GM12891 (cell line): ENCODE data around the gene ZNF714. TPM values are rescaled to one million over a fixed set of nuclear protein-coding genes. Genes with fewer than 3 reads are reported as not detected.
A peak's percentile ranks its signal among the peaks of the same experiment; 100 is the strongest.

Experiments used
- DNase-seq: peaks from one replicate; pipeline ENCODE4 v3.0.0; 2011; ENCODE audit warnings: low spot score; ENCODE audit not compliant: insufficient read length
- FAIRE-seq: peaks from 2 replicates; lab custom pipeline; 2011; peaks lifted over from hg19 to GRCh38; lab: Jason Lieb, UNC
- PAX5 ChIP-seq: IDR thresholded peaks from 2 replicates; pipeline ENCODE4 v1.6.1; 2011; ENCODE audit warnings: low read length, moderate library complexity, mild to moderate bottlenecking; ENCODE audit not compliant: insufficient read depth, severe bottlenecking
- POLR2A ChIP-seq: IDR thresholded peaks from 2 replicates; pipeline ENCODE4 v1.6.1; 2011; ENCODE audit warnings: low read depth, low read length, control low read depth
- POLR2AphosphoS5 ChIP-seq: IDR thresholded peaks from 2 replicates; pipeline ENCODE4 v1.6.1; 2011; ENCODE audit warnings: low read depth, low read length, control low read depth
- POU2F2 ChIP-seq: IDR thresholded peaks from 2 replicates; pipeline ENCODE4 v1.6.1; 2011; ENCODE audit warnings: low read depth, mild to moderate bottlenecking, control low read depth, low read length, moderate library complexity
- SPI1 ChIP-seq: IDR thresholded peaks from 2 replicates; pipeline ENCODE4 v1.6.1; 2011; ENCODE audit warnings: low read depth, low read length, control low read depth
- TAF1 ChIP-seq: IDR thresholded peaks from 2 replicates; pipeline ENCODE4 v1.6.1; 2011; ENCODE audit warnings: low read depth, low read length, control low read depth
- polyA plus RNA-seq: library from polyadenylated mRNA; unstranded; fragments of >200 nt; gene quantifications from one replicate; pipeline ENCODE4 v1.2.1, GENCODE V29; 2012; ENCODE audit warnings: low read depth, missing spikeins, inconsistent platforms; ENCODE audit not compliant: missing spikeins

The ZNF714 gene
- 7.1 TPM for polyA plus RNA-seq

DNA sequence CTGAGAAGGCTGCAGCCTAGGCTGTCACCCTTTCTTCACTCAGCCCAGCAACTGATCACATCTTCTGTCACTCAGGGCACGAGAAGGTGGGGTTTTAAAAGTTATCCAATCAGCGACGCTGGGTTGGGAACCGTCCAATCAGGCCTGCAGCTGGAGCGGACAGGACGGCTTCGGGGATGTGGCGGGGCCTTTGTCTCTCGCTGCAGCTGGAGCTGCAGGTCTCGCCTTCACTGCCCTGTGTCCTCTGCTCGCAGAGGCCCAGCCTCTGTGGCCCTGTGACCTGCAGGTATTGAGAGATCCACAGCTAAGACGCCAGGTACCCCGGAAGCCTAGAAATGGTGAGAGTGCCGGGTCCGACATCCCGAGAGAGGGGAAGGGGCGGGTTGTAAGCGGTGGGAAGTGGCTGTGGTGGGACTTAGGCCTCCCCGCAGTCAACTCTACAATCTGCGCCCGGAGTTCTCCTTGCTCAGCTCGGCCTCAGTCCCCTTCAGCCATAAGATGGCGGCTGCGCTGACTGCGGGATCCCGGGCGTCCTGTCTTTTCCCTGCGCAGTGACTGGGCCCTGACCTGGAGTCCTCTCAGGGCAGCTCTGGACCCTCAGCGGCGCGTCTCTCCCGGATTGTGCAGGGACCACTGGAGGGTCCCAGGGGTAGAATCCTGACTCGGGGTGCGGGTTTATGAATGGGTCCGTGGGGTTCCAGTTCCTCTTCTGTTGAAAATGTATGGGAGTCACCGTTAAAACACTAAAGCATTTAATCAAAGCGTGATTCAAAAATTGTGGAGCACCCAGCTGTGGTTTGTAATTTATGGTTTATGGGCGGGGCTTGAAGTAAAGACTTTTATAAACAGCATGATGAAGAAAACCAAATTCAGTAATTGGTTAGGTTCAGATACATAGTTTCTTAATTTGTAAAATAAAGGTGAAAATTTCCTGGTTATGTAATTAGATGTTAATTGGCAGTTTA lies at the start of gene ZNF714:
TSS of gene ZNF714 (plus strand) at position 193 of the 965 bp plus-strand sequence. CDS start 16,066 bp downstream, outside the sequence.
- DNase-seq, result peak; percentile 66
- FAIRE-seq, result peak; percentile 98
- TF ChIP-seq POLR2A (peak; percentile 93), PAX5 (no peak), SPI1 (peak; percentile 57), POU2F2 (peak; percentile 61; the same call in 1 of the 2 replicates), POLR2AphosphoS5 (peak; percentile 94), TAF1 (peak; percentile 73; the same call in 1 of the 2 replicates)

DNA sequence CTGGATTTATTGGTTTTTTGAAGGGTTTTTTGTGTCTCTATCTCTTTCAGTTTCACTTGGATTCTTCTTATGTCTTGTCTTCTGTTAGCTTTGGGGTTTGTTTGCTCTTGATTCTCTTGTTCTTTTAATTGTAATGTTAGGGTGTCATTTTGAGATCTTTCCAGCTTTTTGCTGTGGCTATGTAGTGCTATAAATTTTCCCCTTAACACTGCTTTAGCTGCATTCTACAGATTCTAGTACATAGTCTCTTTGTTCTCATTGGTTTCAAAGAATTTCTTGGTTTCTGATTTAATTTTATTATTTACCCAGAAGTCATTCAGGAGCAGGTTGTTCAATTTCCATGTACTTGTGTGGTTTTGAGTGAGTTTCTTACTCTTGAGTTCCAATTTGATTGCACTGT lies 37.0 kb upstream of the ZNF714 start:
- FAIRE-seq (no peak), DNase-seq (no peak)
- TF ChIP-seq TAF1, result no peak
- TF ChIP-seq POLR2AphosphoS5, result no peak
- TF ChIP-seq POU2F2, result no peak
- TF ChIP-seq POLR2A, result no peak
- TF ChIP-seq SPI1, result no peak
- TF ChIP-seq PAX5, result no peak

GRCh38 chr19:21046489-21046888 lies 35.5 kb upstream of the ZNF714 start:
- no peak for FAIRE-seq
- DNase-seq, result no peak
- TF ChIP-seq POU2F2 (no peak), SPI1 (no peak), TAF1 (no peak), POLR2AphosphoS5 (no peak), POLR2A (no peak), PAX5 (no peak)

DNA sequence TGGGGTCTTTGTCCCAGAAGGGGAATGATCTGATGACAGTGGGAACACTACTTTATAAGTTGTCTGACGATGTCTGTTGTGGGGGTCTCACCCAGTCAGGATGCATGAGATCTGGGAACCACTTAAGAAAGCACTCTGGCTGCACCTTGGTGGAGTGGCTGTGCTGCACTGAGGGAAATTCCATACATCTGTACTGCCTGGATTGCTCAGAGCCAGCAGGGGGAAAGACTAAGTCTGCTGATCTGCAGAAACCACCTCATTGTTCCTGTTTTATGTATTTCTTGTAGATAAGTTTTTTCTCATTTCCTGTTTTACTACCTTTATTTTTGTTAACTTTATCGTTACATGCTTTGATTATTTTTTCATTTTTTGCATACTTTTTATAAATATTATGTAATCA lies 34.3 kb upstream of the ZNF714 start:
- DNase-seq, result no peak
- FAIRE-seq, result no peak
- TF ChIP-seq TAF1 (no peak), PAX5 (no peak), POLR2AphosphoS5 (no peak), POLR2A (no peak), POU2F2 (no peak), SPI1 (no peak)

- DNase-seq, result no peak
- no peak for TF ChIP-seq POLR2AphosphoS5
- TF ChIP-seq POLR2A, result no peak
- no peak for FAIRE-seq
These were observed 29.1 kb upstream of the ZNF714 start for GRCh38 chr19:21052902-21053301.

GRCh38 chr19:21065336-21065735 lies 16.7 kb upstream of the ZNF714 start:
- no peak for FAIRE-seq
- TF ChIP-seq POLR2AphosphoS5, result no peak
- no peak for TF ChIP-seq POU2F2
- TF ChIP-seq PAX5, result no peak
- TF ChIP-seq SPI1, result no peak
- TF ChIP-seq POLR2A, result no peak
- TF ChIP-seq TAF1, result no peak
- no peak for DNase-seq

- no peak for DNase-seq
- TF ChIP-seq POLR2AphosphoS5, result no peak
- no peak for TF ChIP-seq PAX5
- TF ChIP-seq POLR2A, result no peak
- TF ChIP-seq TAF1, result no peak
- no peak for TF ChIP-seq SPI1
- no peak for TF ChIP-seq POU2F2
- FAIRE-seq, result no peak
These were observed 2.3 kb downstream of the ZNF714 start for GRCh38 chr19:21084343-21084742.

DNA sequence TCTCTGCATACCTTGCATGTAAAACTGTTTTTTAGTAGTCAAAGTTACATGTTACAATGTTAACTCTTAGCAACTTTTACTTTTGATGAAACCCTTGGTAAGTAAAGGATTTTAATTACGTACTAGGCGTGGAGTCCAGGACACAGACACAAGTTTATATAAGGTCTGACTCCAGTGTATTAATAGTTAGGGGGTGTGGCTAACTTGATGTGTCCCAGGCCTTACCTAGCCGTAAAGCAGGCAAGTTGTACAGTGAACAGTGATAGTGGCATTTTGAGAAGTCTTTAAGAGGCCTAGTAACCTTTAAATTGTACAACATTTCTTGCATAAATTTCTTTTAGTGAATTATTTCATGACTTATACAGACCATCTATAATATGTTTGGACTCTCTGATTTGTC lies 5.9 kb downstream of the ZNF714 start:
- TF ChIP-seq POLR2AphosphoS5, result no peak
- TF ChIP-seq PAX5, result no peak
- no peak for TF ChIP-seq SPI1
- TF ChIP-seq POLR2A, result no peak
- TF ChIP-seq POU2F2, result no peak
- TF ChIP-seq TAF1, result no peak
- FAIRE-seq (no peak), DNase-seq (no peak)

- DNase-seq, result no peak
- FAIRE-seq, result no peak
These were observed 10.1 kb downstream of the ZNF714 start for GRCh38 chr19:21092109-21092508.

More at GRCh38 chr19:21092109-21092508, 10.1 kb downstream of the ZNF714 start:
- TF ChIP-seq POLR2A, result no peak
- no peak for TF ChIP-seq TAF1
- no peak for TF ChIP-seq PAX5
- no peak for TF ChIP-seq SPI1
- no peak for TF ChIP-seq POU2F2
- TF ChIP-seq POLR2AphosphoS5, result no peak
